Natural killer cell (primary cell): ENCODE measurements around the gene HCN3. TPM values are rescaled to one million over a fixed set of nuclear protein-coding genes. Genes with fewer than 3 reads are reported as not detected.

Experiments used
- ATAC-seq, 3 donors: fragments of 150-1000 bp in 2 of 3; fragments of 200-7000 bp in 1 of 3; cut with Tn5 transposase; 1 replicate in 1 of 3; 2 replicates in 2 of 3; pipeline ENCODE4 v1.10.0; 2021; ENCODE audit warnings: mild to moderate bottlenecking in 2 of 3, moderate library complexity in 2 of 3
- DNase-seq, 2 donors: peaks; one replicate each; pipeline versions ENCODE4 v3.0.0 to v3.0.0-alpha.2; 2013 to 2021; ENCODE audit warnings: mixed read lengths in 1 of 2
- H3K27ac ChIP-seq: one replicate; pipeline ENCODE4 v1.5.1; 2013; ENCODE audit warnings: mild to moderate bottlenecking, low read length
- H3K27me3 ChIP-seq: one replicate; pipeline ENCODE4 v1.6.1; 2013; ENCODE audit warnings: low read length; ENCODE audit not compliant: control insufficient read depth, insufficient read depth
- H3K36me3 ChIP-seq: one replicate; pipeline ENCODE4 v1.6.1; 2013; ENCODE audit warnings: low read length; ENCODE audit not compliant: control insufficient read depth, insufficient read depth
- H3K4me1 ChIP-seq: one replicate; pipeline ENCODE4 v1.6.1; 2013; ENCODE audit warnings: low read length; ENCODE audit not compliant: control insufficient read depth, insufficient read depth
- H3K4me3 ChIP-seq: one replicate; pipeline ENCODE4 v1.5.1; 2013; ENCODE audit warnings: low read length
- H3K9me3 ChIP-seq: one replicate; pipeline ENCODE4 v1.6.1; 2013; ENCODE audit warnings: low read length; ENCODE audit not compliant: control insufficient read depth, insufficient read depth
- H3K27ac Mint-ChIP-seq, 2 donors: one replicate each; pipeline ENCODE4 v1.8.0; 2022; ENCODE audit warnings: mild to moderate bottlenecking in 2 of 2, mixed read lengths in 2 of 2, moderate library complexity in 1 of 2
- H3K27me3 Mint-ChIP-seq, 2 donors: one replicate each; pipeline ENCODE4 v1.8.0; 2022; ENCODE audit warnings: low read depth in 2 of 2, mixed read lengths in 2 of 2
- H3K36me3 Mint-ChIP-seq: one replicate; pipeline ENCODE4 v1.8.0; 2022; ENCODE audit warnings: mixed read lengths
- H3K4me1 Mint-ChIP-seq, 2 donors: one replicate each; pipeline ENCODE4 v1.8.0; 2022; ENCODE audit warnings: mixed read lengths in 2 of 2
- H3K4me3 Mint-ChIP-seq: one replicate; pipeline ENCODE4 v1.8.0; 2022; ENCODE audit warnings: mild to moderate bottlenecking, moderate library complexity, mixed read lengths
- H3K9me3 Mint-ChIP-seq, 2 donors: one replicate each; pipeline ENCODE4 v1.8.0; 2022; ENCODE audit warnings: mixed read lengths in 2 of 2
- WGBS: methylation state at CpG from one replicate; pipeline ENCODE4 v1.1.7; 2013; ENCODE audit warnings: missing lambda C conversion rate; ENCODE audit not compliant: insufficient coverage; 5-methylcytosine and 5-hydroxymethylcytosine counted together
- intact Hi-C: fragments of 100-400 bp; cut with micrococcal nuclease; formaldehyde crosslinking; loops from one replicate; pipeline ENCODE4 v1.14.2; 2022
- total RNA-seq, 4 donors: library from RNA; stranded (reverse); fragments of 120-200 nt in 1 of 4; gene quantifications; one replicate each; pipeline versions ENCODE4 v1.2.3 to v1.2.4, GENCODE V29; 2013 to 2022
- TF ChIP-seq, protein P1 (sequence below): fragments of 200-600 bp; IDR thresholded peaks from one replicate; pipeline ENCODE4 v1.8.0; 2022; ENCODE audit warnings: antibody characterized with exemption

HCN3 gene
- total RNA-seq, 3 donors from 2014 or later (not counting 1 experiment from before 2014, with no cell fraction given): 2.0 to 3.4 (median 2.6) TPM

DNA sequence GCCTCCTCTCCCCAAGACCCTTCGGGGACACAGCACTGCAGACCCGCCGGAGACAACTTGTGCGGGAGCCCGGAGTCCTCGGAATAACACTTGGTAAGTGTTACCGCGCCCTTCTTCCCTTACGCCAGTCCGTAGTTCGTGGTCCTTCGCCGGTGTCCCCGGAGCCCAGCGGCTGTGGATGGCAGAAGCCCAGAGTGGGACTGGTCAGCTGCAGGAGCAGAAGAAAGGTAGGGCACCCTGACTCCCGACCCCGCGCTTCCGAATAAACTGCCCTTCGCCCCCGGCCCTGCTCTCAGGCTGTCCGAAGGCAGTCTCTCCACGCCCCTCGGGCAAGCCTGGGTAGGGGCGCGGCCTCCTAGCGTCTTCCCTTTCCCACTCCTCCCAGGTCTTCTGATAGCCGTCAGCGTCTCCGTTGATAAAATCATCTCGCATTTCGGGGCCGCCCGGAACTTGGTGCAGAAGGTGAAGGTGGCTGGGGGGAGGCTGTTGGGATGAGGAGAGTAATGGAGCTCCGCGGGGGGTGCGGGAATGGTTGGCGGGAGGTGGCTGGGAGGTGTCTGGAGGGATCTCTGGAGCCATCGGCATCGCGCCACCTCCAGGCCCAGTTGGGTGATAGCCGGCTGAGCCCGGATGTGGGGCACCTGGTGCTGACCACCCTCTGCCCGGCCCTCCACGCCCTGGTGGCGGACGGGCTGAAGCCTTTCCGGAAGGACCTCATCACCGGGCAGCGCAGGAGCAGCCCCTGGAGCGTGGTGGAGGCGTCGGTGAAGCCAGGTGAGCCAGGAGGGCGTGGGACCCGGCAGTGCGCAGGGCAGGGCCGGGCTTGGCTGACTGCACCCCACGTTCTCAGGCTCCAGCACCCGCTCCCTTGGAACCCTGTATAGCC lies 47.7 kb downstream of the HCN3 start:
- 26% methylated on average over 59 of the region's 59 CpGs for WGBS
- peak overlapping the region; percentile 99 for H3K4me3 ChIP-seq
- intact Hi-C loops: loop anchor here (5.0 kb wide), 1 partner anchor 237 kb away; the partner anchor contains the start of gene ASH1L

DNA sequence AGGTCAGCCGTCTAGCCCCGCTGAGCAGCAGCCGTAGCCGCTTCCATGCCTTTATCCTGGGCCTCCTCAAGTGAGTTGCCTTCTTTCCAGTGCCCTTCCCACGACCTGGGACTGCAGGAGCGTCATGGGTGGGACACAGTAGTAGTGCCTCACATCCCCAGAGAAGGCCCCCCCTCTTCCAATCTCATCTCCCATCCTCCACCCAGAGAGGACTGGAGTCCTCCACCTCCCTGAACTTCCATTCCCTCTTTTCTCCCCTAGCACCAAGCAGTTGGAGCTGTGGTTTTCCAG lies 48.3 kb downstream of the HCN3 start:
- peaks cover 34% of the 10 kb centered on the region for H3K4me1 ChIP-seq
- 92% methylated on average over 6 of the region's 6 CpGs for WGBS
- H3K9me3 Mint-ChIP-seq: no peaks in the 10 kb centered on the region
- DNase-seq (peak in 1 of 2 donors; percentile 28), ATAC-seq (no peak)
- peaks cover 5% of the 10 kb centered on the region for H3K36me3 ChIP-seq
- H3K27me3 ChIP-seq: no peaks in the 10 kb centered on the region
- peak overlapping the region; percentile 31 to 74 for H3K27ac Mint-ChIP-seq
- no peak overlapping the region for H3K4me3 ChIP-seq
- TF ChIP-seq, protein P1, sequence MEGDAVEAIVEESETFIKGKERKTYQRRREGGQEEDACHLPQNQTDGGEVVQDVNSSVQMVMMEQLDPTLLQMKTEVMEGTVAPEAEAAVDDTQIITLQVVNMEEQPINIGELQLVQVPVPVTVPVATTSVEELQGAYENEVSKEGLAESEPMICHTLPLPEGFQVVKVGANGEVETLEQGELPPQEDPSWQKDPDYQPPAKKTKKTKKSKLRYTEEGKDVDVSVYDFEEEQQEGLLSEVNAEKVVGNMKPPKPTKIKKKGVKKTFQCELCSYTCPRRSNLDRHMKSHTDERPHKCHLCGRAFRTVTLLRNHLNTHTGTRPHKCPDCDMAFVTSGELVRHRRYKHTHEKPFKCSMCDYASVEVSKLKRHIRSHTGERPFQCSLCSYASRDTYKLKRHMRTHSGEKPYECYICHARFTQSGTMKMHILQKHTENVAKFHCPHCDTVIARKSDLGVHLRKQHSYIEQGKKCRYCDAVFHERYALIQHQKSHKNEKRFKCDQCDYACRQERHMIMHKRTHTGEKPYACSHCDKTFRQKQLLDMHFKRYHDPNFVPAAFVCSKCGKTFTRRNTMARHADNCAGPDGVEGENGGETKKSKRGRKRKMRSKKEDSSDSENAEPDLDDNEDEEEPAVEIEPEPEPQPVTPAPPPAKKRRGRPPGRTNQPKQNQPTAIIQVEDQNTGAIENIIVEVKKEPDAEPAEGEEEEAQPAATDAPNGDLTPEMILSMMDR: no peak
- H3K27ac ChIP-seq: no peak overlapping the region
- peaks cover 13 to 38% of the 10 kb centered on the region in 2 donors for H3K4me1 Mint-ChIP-seq
- H3K9me3 ChIP-seq: no peaks in the 10 kb centered on the region
- intact Hi-C loops: no loop called here
- no peaks in the 10 kb centered on the region for H3K36me3 Mint-ChIP-seq
- no peaks in the 10 kb centered on the region for H3K27me3 Mint-ChIP-seq
- peak overlapping the region; percentile 67 for H3K4me3 Mint-ChIP-seq

More for the DNA sequence above, 47.7 kb downstream of the HCN3 start:
- H3K27me3 Mint-ChIP-seq: no peaks in the 10 kb centered on the region
- Histone ChIP-seq H3K27me3 (no peaks in the 10 kb centered on the region), H3K27ac (peak overlapping the region; percentile 49), H3K36me3 (peaks cover 2% of the 10 kb centered on the region), H3K9me3 (no peaks in the 10 kb centered on the region), H3K4me1 (peaks cover 38% of the 10 kb centered on the region)
- no peaks in the 10 kb centered on the region for H3K9me3 Mint-ChIP-seq
- DNase-seq (peak in 1 of 2 donors; percentile 43), ATAC-seq (peak in 1 of 3 donors; percentile 1)
- no peaks in the 10 kb centered on the region for H3K36me3 Mint-ChIP-seq
- H3K4me3 Mint-ChIP-seq: peak overlapping the region; percentile 96
- H3K4me1 Mint-ChIP-seq: peaks cover 19 to 44% of the 10 kb centered on the region in 2 donors
- TF ChIP-seq, protein P1: peak; percentile 29
- peak overlapping the region; percentile 74 to 79 for H3K27ac Mint-ChIP-seq

DNA sequence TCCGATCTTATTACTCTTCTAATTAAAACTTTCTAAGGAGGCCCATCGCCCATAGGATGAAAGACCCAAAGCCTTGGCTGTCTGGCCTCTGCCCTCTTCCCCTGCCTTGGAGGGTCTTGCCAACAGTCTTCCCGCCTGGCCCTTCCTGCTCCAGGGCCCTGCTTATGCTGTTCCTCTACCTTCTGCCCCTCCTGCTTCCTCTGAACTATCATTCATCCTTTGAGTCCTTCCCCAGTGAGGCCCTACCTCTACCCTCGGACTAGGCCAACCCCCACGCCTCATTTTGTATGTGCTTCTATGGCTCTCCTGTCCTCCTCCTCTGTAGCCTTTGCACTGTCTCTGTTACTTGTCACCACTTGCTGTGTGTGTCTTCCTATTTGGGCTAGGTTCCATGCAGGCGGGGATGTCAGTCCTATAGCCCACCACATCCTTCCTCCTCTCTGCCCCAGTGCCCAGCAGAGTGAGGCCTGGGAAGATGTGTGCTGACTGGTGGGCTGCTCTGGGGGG lies 48.8 kb downstream of the HCN3 start:
- TF ChIP-seq, protein P1: no peak

More for the DNA sequence above, 48.8 kb downstream of the HCN3 start:
- H3K9me3 Mint-ChIP-seq: no peaks in the 10 kb centered on the region
- peak overlapping the region; percentile 31 to 74 for H3K27ac Mint-ChIP-seq
- H3K4me1 Mint-ChIP-seq: peaks cover 8 to 33% of the 10 kb centered on the region in 2 donors
- H3K4me3 Mint-ChIP-seq: peak overlapping the region; percentile 67
- Histone ChIP-seq H3K27ac (no peak overlapping the region), H3K4me1 (peaks cover 29% of the 10 kb centered on the region), H3K27me3 (no peaks in the 10 kb centered on the region), H3K36me3 (peaks cover 6% of the 10 kb centered on the region), H3K9me3 (no peaks in the 10 kb centered on the region), H3K4me3 (no peak overlapping the region)
- DNase-seq (peak in 1 of 2 donors; percentile 38), ATAC-seq (no peak)
- intact Hi-C loops: no loop called here
- WGBS: 93% methylated on average over 5 of the region's 6 CpGs
- H3K36me3 Mint-ChIP-seq: no peaks in the 10 kb centered on the region
- no peaks in the 10 kb centered on the region for H3K27me3 Mint-ChIP-seq
